Hematopoietic multipotent progenitor cell treated with erythropoietin and hydrocortisone succinate and interleukin-3 and kit ligand, for 17 days (in vitro differentiated cells): ENCODE results near the gene DCBLD1.

Experiments
- DNase-seq: peaks from one replicate; pipeline ENCODE4 v3.0.0-alpha.2; 2015; ENCODE audit warnings: low spot score

The DCBLD1 gene

DNA sequence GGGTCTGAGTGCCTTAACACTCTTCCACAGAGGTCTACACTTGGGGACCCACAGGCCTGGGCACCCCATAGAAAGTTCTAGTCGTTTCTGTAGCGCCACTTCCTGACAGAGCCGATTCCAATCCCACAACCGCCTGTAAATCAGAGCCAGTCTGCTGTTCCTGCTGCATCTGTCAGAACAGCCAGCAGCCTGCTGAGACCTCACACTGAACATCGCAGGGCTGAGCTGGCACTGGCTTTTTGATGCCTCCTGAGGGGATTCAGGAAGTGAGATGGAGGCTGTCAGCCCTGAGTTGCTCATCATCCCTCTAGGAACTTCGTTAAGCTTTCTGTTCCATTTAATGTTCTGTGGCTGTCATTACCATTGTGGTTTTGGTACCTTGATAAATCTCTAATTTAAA, 48.9 kb downstream of the DCBLD1 start:
- no peak for DNase-seq

DNA sequence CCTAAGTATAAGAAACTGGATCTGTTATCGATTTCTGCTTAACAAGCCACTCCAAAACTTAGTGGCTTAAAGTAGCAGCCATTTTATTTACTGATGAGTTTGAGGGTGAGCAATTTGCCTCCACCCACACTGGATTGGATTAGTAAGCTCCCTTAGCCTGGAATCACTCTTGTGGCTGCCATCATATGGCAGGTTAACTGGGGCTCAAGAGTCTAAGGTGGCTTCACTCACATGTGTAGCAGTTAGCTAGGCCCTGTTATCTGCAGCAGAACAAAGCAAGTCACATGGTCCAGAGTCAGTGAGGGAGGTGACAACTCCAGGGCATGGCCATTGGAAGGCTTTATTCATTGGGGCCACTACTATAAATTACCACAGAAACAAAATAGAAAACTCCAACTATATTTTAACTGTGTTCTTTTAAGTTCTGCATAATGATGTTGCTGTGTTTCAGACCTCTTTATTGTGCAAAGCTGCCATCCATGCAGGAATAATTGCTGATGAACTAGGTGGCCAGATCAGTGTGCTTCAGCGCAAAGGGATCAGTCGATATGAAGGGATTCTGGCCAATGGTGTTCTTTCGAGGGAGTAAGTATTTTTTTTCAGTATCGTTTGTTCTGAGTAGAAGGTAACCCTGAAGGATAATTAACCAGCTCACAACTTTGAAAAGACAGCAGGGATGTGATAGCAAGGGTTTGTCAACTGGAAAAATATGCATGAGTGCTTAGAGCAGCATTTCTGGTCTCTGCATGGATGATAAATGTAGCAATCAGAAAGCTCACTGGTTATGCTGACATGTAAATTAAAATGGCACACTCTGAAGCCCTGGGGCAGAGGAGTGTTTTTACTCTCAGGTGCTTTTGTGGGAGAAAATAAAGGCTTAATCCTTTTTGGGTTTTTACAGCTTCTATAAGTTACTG, 49.6 kb downstream of the DCBLD1 start:
- no peak for DNase-seq

DNA sequence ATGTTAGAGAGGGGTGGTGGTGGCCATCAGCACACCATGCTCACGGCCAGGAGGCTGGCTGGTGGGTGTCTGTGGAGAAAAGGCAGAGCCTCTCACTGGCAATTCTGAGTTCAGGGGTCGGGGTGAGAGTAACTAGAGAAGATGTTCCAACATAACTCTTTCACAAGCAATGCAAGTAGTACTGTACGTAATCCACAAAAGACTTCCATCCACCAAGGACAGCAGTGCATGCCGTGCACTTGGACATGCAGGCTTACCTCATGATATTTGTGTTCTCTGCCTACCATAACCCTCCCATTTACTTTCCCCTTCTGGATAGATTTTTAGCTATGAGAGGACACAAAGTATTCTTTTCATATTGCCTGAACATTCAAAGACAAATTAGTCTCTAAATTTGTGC, 51.3 kb downstream of the DCBLD1 start:
- DNase-seq, result no peak

DNA sequence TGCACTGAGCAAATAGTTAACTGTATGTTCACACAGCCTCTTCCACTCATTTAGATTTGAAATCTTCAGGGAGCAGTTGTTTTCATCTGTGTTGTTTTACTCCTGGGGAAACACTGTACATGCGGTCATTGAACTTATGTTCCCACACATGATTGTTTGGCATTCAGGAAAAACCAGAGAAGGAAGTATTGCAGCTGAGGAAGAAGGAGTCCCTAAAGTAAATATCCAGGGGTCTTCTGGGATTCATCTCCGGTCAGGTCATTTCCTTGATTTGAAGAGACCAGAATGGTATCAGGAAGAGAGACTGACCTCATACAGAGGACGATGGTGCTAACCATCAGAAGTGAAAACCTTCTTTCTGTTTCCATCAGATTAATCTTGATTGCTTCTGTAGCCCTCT, 52.5 kb downstream of the DCBLD1 start:
- no peak for DNase-seq

DNA sequence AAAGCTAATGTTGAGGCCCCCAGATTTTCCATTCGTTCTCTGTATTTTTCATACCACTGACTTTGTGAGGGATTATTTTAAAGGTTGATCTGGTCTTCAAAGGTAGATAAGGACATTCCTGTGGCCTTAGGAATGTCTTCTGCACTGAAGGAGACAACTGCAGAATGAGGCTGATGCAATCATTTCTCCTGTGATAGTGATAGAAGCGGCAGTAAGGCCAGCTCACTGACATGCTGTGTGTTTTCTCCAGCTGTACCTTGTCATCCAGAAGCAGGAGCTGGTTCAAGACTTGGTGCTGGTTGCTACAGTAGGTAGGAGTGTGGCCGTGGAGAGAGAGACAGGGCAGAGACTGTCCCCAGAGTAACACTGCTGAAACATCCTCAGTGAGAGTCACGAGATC, 53.8 kb downstream of the DCBLD1 start:
- no peak for DNase-seq

DNA sequence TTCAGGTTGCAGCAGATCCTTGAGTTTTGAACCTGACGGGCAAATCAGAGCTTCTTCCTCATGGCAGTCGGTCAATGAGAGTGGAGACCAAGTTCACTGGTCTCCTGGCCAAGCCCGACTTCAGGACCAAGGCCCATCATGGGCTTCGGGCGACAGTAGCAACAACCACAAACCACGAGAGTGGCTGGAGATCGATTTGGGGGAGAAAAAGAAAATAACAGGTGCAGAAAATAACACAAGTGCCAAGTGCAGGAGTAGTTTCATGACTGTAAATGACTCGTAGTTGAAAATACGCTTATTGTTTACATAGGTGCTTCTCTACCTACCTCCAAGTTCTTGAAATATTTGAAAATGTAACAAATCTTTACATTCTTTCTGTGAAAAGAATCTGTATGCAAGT, 56.1 kb downstream of the DCBLD1 start:
- DNase-seq, result no peak

DNA sequence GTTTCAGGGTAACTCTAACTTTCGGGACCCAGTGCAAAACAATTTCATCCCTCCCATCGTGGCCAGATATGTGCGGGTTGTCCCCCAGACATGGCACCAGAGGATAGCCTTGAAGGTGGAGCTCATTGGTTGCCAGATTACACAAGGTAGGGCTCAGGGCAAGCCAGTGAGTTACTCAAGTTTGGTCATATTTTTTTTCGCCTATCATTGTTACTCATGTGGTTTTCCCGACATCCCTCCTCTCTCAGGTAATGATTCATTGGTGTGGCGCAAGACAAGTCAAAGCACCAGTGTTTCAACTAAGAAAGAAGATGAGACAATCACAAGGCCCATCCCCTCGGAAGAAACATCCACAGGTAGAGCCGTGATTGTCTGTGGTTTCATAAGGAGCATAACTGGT, 58.2 kb downstream of the DCBLD1 start:
- DNase-seq, result no peak

DNA sequence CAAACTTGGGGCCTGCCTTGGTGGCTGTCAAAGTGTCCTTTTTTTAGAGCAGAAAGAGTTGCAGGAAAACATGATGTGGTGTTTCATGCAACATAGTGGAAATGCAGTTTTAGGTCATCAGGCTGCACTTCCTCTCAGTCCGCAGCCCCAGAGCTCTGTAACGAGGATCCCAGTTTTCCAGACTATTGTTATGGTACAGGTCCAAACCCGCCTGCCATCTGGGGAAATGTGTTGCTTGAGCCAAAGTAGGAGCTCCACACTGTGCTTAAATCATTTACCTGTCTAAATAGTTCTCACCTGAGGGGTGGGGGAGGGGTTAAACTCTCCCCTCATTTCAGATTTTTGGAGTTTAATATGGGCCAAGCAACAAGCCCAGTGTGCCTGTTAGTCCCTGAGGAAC, 60.0 kb downstream of the DCBLD1 start:
- no peak for DNase-seq

DNA sequence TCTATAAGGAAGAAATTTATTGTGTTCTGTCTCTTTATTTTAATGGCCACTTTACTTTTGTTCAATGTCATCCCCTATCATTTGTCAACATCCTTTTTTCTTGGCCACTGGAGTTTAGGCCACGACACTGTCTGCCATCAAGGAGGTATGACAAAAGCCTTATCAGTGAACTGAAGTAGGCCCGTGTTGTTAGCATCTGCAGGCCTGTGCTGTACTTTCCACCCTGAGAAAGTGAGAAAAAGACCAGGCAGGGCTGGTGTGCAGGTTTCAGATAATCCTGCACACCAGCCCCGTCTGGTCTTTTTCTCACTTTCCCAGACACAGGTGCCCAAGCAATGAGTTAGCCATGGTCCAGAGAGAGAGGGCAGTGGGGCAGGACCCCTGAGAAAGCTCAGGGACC, 62.2 kb downstream of the DCBLD1 start:
- DNase-seq, result no peak

DNA sequence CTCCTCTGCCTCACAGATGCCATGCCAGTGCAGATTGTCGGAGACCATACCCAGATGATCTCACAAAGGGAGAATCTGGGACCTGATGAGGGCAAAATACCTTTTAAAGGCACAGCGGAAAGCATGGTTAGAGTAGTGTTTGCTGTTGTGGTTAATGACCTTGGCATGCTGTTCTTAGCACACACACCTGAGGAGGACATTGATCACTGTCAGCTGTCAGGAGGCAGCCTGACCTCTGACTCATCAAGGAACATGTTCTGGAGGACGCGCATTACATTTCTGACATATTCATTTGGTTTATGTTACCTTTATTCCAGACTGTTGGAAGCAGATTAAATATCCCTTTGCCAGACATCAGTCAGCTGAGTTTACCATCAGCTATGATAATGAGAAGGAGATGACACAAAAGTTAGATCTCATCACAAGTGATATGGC, 62.7 kb downstream of the DCBLD1 start:
- no peak for DNase-seq

DNA sequence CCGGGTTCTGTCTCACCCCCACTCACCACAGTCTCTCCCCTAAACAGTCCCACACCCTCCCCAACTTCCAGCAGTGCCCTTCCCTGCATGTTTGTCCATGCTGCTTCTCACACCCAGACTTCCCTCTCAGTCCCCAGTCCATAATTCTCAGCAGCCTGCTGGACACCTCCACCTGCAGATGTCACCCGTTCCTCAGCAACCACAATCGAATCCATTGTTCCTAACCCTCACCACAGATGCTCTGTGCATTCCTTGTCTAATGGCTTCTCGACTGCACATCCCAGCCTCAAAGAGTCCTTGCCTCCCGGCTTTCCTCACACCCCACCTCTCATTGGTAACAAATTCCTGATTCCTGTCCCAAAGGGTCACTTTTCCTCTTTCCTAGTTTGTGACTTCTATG, 64.2 kb downstream of the DCBLD1 start:
- no peak for DNase-seq

DNA sequence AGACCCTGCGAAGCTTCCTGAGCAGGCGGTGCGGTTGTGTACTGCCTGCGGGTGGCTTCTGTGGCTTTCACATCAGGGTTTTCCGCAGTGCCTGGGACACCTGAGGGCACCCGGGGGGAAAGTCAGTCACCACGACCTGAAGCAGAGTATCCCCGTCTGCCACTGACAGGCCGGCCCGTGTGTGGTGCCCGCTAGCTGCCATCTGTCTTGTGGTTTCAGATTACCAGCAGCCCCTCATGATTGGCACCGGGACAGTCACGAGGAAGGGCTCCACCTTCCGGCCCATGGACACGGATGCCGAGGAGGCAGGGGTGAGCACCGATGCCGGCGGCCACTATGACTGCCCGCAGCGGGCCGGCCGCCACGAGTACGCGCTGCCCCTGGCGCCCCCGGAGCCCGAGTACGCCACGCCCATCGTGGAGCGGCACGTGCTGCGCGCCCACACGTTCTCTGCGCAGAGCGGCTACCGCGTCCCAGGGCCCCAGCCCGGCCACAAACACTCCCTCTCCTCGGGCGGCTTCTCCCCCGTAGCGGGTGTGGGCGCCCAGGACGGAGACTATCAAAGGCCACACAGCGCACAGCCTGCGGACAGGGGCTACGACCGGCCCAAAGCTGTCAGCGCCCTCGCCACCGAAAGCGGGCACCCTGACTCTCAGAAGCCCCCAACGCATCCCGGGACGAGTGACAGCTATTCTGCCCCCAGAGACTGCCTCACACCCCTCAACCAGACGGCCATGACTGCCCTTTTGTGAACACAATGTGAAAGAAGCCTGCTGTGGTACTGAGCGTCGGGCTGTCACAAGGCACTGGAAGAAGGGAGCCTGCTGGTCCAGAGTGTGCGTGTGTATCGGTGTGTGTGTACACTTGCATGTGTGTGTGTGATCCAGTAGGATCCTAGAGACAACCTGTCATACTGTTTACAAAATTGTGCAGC, 65.5 kb downstream of the DCBLD1 start:
- DNase-seq, result no peak

DNA sequence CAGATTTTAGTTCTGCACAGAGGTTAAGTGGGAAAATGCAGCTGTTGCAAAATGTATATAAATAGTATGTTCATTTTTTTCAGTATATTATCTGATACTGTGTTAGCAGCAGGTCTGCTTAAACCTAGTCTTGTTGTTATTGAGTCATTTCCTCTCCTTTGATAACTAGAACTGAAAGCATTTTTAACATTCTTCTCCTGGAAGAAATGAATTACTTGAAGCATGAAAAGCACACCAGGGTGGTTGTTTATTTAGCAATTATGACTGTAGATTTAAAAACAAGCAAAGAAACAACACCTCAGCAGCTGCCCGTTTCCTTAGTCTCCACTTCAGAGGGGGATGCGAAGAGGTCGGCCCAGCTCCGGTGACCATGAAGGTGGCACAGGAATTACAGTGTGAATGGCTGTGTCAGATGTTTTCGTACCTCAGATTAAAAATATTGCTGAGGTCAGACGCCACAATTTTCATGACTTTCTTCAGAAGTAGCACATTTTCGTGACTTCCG, 66.4 kb downstream of the DCBLD1 start:
- DNase-seq, result no peak

DNA sequence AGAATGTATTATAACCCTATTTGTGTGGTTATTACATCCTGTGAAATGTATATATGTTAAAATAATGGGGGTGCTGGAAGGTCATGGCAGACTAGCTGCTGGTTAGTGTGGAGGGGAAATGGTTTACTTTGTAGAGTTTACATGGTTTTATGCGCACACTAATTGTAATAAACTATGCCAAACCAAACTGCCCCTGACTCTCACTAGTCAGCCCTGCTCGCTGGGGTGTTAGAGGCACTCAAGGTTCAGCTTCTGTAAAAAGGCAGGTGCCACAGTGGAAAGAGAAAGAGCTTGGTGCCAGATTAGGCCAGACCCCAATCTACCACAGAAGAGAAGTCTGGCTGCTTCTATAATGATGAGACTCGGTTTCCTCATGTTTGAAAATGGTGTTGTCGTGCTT, 67.1 kb downstream of the DCBLD1 start:
- no peak for DNase-seq

DNA sequence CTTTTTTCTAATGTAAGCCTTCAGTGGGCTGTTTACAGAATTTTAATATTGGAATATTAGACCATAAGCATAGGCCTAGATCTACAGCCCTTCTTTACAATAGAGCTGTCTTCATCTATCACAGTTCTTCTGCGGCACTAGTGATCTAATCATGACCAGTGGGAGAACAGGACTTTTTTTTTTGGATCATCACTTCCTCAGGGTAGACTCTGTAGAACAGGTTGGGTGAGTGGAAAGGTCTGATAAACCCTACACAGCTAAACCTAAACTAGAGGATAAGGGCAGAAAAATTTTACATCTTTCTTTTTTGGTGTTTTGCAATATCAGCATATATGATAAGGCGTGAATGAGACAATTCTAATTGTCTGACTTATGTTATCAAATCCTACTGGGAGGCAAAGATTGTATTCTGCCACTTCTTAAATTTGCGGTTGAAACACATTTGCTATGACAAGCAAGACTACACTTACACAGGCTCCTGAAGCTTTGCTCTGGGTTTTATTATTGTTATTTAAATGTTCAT, 67.7 kb downstream of the DCBLD1 start:
- no peak for DNase-seq

DNA sequence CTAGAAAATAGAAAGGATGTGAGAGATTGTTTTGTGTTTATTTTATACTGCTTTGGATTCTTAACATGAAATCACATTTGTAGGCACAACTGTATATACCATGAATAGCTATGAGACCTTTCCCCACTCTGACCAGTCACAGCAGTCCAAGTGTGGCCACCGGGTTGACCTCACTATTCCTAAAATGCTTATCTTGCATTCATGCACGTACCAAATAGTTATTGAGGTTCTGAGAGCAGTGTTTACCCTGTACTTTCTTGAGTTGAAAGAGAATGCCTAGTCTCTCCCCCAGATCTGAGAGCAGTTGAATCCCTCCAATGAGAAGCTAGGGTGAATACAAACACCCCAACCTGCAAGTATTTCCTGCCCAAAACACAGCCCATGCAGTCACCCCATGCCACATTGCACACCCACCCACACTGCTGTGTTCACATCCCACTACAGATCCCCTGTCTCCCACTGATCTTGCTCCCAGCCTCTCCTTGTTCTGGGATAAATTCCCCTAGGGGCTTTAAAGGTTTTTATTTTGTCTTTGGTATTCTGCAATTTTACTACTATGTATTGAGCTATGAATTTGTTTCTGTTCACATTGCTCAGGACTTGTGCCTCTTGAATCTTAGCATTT, 68.3 kb downstream of the DCBLD1 start:
- DNase-seq, result no peak

DNA sequence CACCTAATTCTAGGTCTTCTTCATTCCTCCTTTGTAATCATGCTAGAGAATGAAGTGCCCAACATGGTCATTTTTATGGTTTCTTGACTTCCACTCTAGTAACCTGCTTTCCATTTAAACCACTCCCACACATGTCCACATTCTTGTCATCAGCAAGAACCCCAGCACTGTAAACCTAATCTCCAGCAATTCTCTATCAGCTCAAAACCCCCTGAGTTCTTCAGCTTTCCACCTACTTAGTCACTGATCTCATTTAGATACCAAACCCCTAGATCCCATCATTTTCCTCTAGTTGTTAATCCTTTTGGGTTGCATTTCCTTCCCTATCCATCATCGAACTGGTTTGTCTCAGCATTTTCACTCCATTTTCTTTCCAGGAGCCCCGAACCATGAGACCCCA, 70.1 kb downstream of the DCBLD1 start:
- DNase-seq, result no peak

DNA sequence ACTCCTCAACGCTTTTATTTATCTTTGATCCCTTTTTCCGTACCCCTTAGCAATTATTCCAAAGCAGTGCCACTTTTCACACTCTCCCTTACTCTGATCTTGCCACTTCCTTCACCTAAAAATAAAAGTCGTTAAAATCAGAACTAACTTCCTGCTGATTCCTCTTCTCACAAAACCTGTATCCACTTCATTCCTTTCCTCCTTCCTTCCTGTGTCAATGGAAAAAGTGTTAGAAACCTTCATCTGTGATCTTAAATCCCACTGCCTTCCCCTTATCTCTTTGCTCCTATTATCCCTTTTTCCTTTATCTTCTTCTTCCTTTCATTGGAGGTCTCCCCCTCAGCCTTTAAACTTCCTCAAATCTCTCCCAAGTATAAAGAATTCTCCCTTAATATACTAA, 70.7 kb downstream of the DCBLD1 start:
- DNase-seq, result no peak

DNA sequence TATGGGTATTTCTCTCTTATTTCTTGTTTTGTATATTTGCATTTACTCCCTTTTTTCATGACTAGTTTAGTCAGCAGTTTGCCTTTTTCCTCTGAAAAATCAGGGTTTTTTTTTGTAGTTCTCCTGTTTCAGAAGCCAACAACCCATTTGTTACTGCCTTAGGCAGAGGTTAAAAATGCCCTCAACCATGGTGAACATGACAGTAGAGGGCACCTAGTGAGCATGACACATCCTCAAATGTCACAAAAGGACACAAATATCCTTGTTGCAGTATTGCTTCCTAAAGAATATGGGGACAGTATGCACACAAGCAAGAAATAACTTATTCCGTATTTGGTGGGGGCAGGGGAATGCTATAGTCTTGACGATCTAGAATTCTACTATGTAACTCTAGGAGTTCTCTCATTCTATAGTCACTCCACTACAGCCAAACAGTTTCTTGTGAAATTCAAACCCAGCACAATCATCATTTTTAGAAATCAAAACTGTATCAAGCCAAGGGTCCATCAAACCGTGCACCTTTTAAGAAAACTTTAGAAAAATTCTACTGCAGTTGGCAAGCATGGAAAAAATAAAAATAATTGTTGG, 72.9 kb downstream of the DCBLD1 start:
- DNase-seq, result no peak

DNA sequence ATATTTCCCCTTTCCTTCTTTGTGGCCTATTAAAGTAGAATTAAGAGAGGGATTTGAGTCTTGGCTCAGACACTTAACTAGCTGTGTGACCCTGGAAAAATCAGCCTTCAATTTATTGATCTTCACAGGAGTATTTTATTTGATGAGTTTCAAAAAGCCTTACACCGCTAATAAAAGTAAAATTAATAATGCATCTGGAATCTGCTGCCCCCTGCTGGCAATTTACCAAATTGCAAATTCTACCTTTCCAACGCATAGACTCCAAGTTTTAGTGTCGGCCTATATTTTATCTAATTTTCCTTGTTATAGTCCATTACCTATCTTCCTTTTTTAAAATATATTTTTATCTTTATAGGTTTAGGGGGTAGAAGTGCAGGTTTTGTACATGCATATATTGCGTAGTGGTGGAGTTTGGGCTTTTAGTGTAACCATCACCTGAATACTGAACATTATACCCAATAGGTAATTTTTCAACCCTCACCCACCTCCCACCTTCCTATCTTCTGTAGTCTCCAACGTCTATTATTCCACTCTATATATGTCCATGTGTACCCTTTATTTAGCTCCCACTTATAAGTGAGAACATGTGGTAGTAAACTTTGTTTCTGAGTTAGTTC, 73.5 kb downstream of the DCBLD1 start:
- peak; percentile 68 for DNase-seq

DNA sequence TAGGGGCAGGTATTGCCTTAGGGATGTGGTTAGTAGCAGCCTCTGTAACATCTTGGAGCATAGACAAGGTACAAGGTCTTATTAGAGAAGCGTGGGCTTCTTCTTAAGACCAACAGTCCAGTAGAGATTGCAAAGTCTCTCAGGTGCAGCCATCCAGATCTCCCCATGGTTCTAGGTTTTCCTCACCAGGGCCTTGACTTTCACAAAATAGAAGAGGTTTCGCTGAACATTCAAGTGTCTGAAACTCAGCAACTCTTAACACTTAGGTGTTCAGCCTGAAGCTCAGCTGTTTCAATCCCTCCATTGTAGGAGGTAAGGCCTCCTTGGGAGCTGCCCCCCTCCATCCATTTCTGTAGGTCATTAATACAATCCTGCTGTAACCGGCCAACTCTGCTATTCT, 75.5 kb downstream of the DCBLD1 start:
- DNase-seq, result no peak
